Measurements from ENCODE around the gene CTNNA1.

CTNNA1 gene

GRCh38 chr5:138980441-138980840 is 227.2 kb downstream of the CTNNA1 start:
- Histone ChIP-seq H3K27ac (ENCODE audit: extremely low read depth, low read depth, low read length) (no peak overlapping the region), H3K4me3 (ENCODE audit: low read depth, low read length) (no peak overlapping the region), H3K36me3 (ENCODE audit: control insufficient read depth in 2 of 2, insufficient read depth in 1 of 2, low read length in 2 of 2) (no peaks in the 10 kb centered on the region), H3K9me3 (ENCODE audit: control insufficient read depth, insufficient read depth, low read depth, low read length) (no peaks in the 10 kb centered on the region), H3K4me1 (ENCODE audit: control insufficient read depth, insufficient read depth, low read length) (no peaks in the 10 kb centered on the region)
- TF ChIP-seq SCRT2 (tag by site-specific recombination; IDR thresholded peaks at IDR 0.05), result no peak
- TF ChIP-seq ZNF266 (tag by site-specific recombination; IDR thresholded peaks at IDR 0.05; ENCODE audit: low read depth), result no peak
- no peak for TF ChIP-seq ZNF548 (tag by site-specific recombination; IDR thresholded peaks at IDR 0.05)
- TF ChIP-seq SALL2 (tag by site-specific recombination; IDR thresholded peaks at IDR 0.05; ENCODE audit: borderline replicate concordance), result no peak
- no peak for TF ChIP-seq ZBTB1 (tag by site-specific recombination; IDR thresholded peaks at IDR 0.05)
- TF ChIP-seq ZNF596 (tag by site-specific recombination; IDR thresholded peaks at IDR 0.05), result no peak
- TF ChIP-seq ZIC2 (tag by site-specific recombination; IDR thresholded peaks at IDR 0.05), result no peak
- no peak for TF ChIP-seq ZNF302 (tag by site-specific recombination; IDR thresholded peaks at IDR 0.05; ENCODE audit: low read depth)
- TF ChIP-seq SCRT1 (tag by site-specific recombination; IDR thresholded peaks at IDR 0.05; ENCODE audit: borderline replicate concordance), result no peak
- TF ChIP-seq ZNF514 (tag by site-specific recombination; IDR thresholded peaks at IDR 0.05), result no peak
- TF ChIP-seq ZBTB26 (tag by site-specific recombination; optimal IDR thresholded peaks at IDR 0.05), result no peak
- no peak for TF ChIP-seq ZSCAN23 (tag by site-specific recombination; IDR thresholded peaks at IDR 0.05)
- TF ChIP-seq KLF10 (tag by site-specific recombination; IDR thresholded peaks at IDR 0.05), result no peak
- no peak for TF ChIP-seq ZNF645 (tag by site-specific recombination; IDR thresholded peaks at IDR 0.05)
- TF ChIP-seq KLF1 (tag by site-specific recombination; IDR thresholded peaks at IDR 0.05), result no peak
- no peak for TF ChIP-seq ZNF658 (tag by site-specific recombination; IDR thresholded peaks at IDR 0.05)
- TF ChIP-seq ZNF391 (tag by site-specific recombination; IDR thresholded peaks at IDR 0.05; ENCODE audit: borderline replicate concordance, low read depth), result no peak
- TF ChIP-seq ZNF155 (tag by site-specific recombination; IDR thresholded peaks at IDR 0.05), result no peak
- TF ChIP-seq ZBTB21 (tag by site-specific recombination; IDR thresholded peaks at IDR 0.05), result no peak
- ChIA-PET POLR2A (no interaction called here), CTCF (interaction anchor here (0.7 kb wide), 2 partner anchors 46 to 54 kb away, joined by 3 to 6 read pairs; no protein-coding TSS in a partner anchor)

- Histone ChIP-seq H3K4me3 (ENCODE audit: low read depth, low read length) (no peak overlapping the region), H3K9me3 (ENCODE audit: control insufficient read depth, insufficient read depth, low read depth, low read length) (no peaks in the 10 kb centered on the region), H3K27ac (ENCODE audit: extremely low read depth, low read depth, low read length) (no peak overlapping the region), H3K36me3 (ENCODE audit: control insufficient read depth in 2 of 2, insufficient read depth in 1 of 2, low read length in 2 of 2) (no peaks in the 10 kb centered on the region), H3K4me1 (ENCODE audit: control insufficient read depth, insufficient read depth, low read length) (no peaks in the 10 kb centered on the region)
- CTCF ChIA-PET, result interaction anchor here (0.7 kb wide), 2 partner anchors 19 to 53 kb away, joined by 6 read pairs; no protein-coding TSS in a partner anchor
- TF ChIP-seq GFI1B (tag by site-specific recombination; IDR thresholded peaks at IDR 0.05) (no peak), ZNF19 (tag by site-specific recombination; IDR thresholded peaks at IDR 0.05; ENCODE audit: low read depth) (no peak), ZNF791 (tag by site-specific recombination; IDR thresholded peaks at IDR 0.05) (no peak), TRIM28 (IDR thresholded peaks at IDR 0.05; ENCODE audit: borderline replicate concordance, low read length) (no peak), ZBTB11 (tag by site-specific recombination; conservative IDR thresholded peaks at IDR 0.05; ENCODE audit: low read depth) (no peak), ZEB2 (tag by site-specific recombination; IDR thresholded peaks at IDR 0.05) (no peak), ZSCAN30 (tag by site-specific recombination; IDR thresholded peaks at IDR 0.05) (no peak)
- POLR2A ChIA-PET, result no interaction called here
These were observed 227.9 kb downstream of the CTNNA1 start for GRCh38 chr5:138981131-138981530.

All from HEK293 (cell line).